Astrocyte (in vitro differentiated cells and primary cell): ENCODE results near the gene ATP5MK. TPM values are rescaled to one million over a fixed set of nuclear protein-coding genes. Genes with fewer than 3 reads are reported as not detected.
"Not testable (repeated sequence)": the region's sequence is repeated elsewhere in the genome, so short reads cannot be mapped to it uniquely, and the experiment has no call there.

ENCODE experiments used
- DNase-seq: peaks from one replicate; pipeline ENCODE4 v3.0.0-alpha.2; 2010; ENCODE audit warnings: low read depth
- FAIRE-seq: peaks from 2 replicates; lab custom pipeline; 2011; peaks lifted over from hg19 to GRCh38; lab: Jason Lieb, UNC
- H2AFZ ChIP-seq: 2 replicates; pipeline ENCODE4 v1.6.0; 2012; ENCODE audit warnings: low read depth, low read length, inconsistent platforms
- H3K27ac ChIP-seq: 2 replicates; pipeline ENCODE4 v1.5.1; 2011; ENCODE audit warnings: low read depth, low read length, inconsistent platforms
- H3K27me3 ChIP-seq: 2 replicates; pipeline ENCODE4 v1.6.0; 2011; ENCODE audit warnings: low read length, inconsistent platforms; ENCODE audit not compliant: insufficient read depth
- H3K36me3 ChIP-seq: 2 replicates; pipeline ENCODE4 v1.5.1; 2011; ENCODE audit warnings: low read length, inconsistent platforms; ENCODE audit not compliant: insufficient read depth
- H3K4me1 ChIP-seq: 2 replicates; pipeline ENCODE4 v1.5.1; 2011; ENCODE audit warnings: low read length, inconsistent platforms; ENCODE audit not compliant: insufficient read depth
- H3K4me2 ChIP-seq: 2 replicates; pipeline ENCODE4 v1.6.0; 2012; ENCODE audit warnings: low read length, inconsistent platforms
- H3K4me3 ChIP-seq: 2 replicates; pipeline ENCODE4 v1.5.1; 2011; ENCODE audit warnings: low read depth, mild to moderate bottlenecking, low read length, inconsistent platforms; ENCODE audit not compliant: insufficient read depth
- H3K79me2 ChIP-seq: 2 replicates; pipeline ENCODE4 v1.6.0; 2012; ENCODE audit warnings: mild to moderate bottlenecking, low read length, inconsistent platforms; ENCODE audit not compliant: insufficient read depth
- H3K9ac ChIP-seq: 2 replicates; pipeline ENCODE4 v1.6.0; 2012; ENCODE audit warnings: mild to moderate bottlenecking, low read length, inconsistent platforms
- H3K9me3 ChIP-seq: 2 replicates; pipeline ENCODE4 v1.5.1; 2012; ENCODE audit warnings: low read depth, mild to moderate bottlenecking, low read length, inconsistent platforms; ENCODE audit not compliant: insufficient read depth
- H4K20me1 ChIP-seq: 2 replicates; pipeline ENCODE4 v1.6.0; 2012; ENCODE audit warnings: low read length, inconsistent platforms; ENCODE audit not compliant: insufficient read depth
- H3K27ac Mint-ChIP-seq: one replicate; pipeline ENCODE4 v1.8.0; 2021; ENCODE audit warnings: mild to moderate bottlenecking, mixed read lengths; ENCODE audit not compliant: unreplicated experiment
- H3K27me3 Mint-ChIP-seq: one replicate; pipeline ENCODE4 v1.8.0; 2021; ENCODE audit warnings: low read depth, mixed read lengths; ENCODE audit not compliant: unreplicated experiment
- H3K36me3 Mint-ChIP-seq: one replicate; pipeline ENCODE4 v1.8.0; 2021; ENCODE audit warnings: low read depth, mixed read lengths; ENCODE audit not compliant: unreplicated experiment
- H3K4me1 Mint-ChIP-seq: one replicate; pipeline ENCODE4 v1.8.0; 2021; ENCODE audit warnings: low read depth, mixed read lengths; ENCODE audit not compliant: unreplicated experiment
- H3K4me3 Mint-ChIP-seq: one replicate; pipeline ENCODE4 v1.8.0; 2021; ENCODE audit warnings: mild to moderate bottlenecking, moderate library complexity, mixed read lengths; ENCODE audit not compliant: unreplicated experiment
- H3K9me3 Mint-ChIP-seq: one replicate; pipeline ENCODE4 v1.8.0; 2021; ENCODE audit warnings: mild to moderate bottlenecking, mixed read lengths; ENCODE audit not compliant: unreplicated experiment
- EZH2 ChIP-seq: IDR thresholded peaks from 2 replicates; pipeline ENCODE4 v1.6.1; 2012; ENCODE audit warnings: mild to moderate bottlenecking, low read length, inconsistent platforms; ENCODE audit not compliant: insufficient read depth
- total RNA-seq: library from RNA; stranded (reverse); gene quantifications from 2 replicates; pipeline ENCODE4 v1.2.1, GENCODE V29; 2021
- TF ChIP-seq, protein P1 (sequence below): IDR thresholded peaks from 2 replicates; pipeline ENCODE4 v1.5.1; 2011; ENCODE audit warnings: low read depth, mild to moderate bottlenecking, inconsistent platforms, low read length, moderate library complexity; ENCODE audit not compliant: insufficient read depth

ATP5MK gene
- total RNA-seq, 1 donor from 2014 or later = 463 TPM

DNA sequence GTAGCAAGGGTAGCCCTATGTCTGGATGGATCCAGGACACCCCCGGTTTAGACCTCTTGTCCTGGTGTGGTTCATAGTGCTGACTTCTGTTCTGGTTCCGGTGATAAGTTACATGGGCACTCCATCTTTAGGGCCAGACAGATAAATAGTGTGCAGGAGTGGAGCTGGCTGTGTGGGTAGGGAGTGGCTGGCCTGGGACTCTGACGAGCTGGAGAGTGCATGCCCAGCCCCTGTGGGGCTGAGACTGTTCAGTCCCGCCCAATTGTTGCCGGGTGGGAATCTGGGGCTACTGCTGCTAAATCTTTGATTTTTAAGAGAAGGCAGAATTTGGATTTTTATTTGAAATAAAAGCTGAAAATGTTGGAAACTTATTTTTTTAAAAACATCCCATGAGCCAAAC lies 27.5 kb upstream of the ATP5MK start:
- H3K9me3 ChIP-seq = no peaks in the 10 kb centered on the region
- peaks cover 33% of the 10 kb centered on the region for H3K36me3 Mint-ChIP-seq
- no peaks in the 10 kb centered on the region for H3K27me3 Mint-ChIP-seq
- no peak overlapping the region for H3K27ac Mint-ChIP-seq
- peaks cover 64% of the 10 kb centered on the region for H3K36me3 ChIP-seq
- no peaks in the 10 kb centered on the region for H3K4me1 Mint-ChIP-seq
- H3K4me3 Mint-ChIP-seq = no peak overlapping the region
- no peaks in the 10 kb centered on the region for H3K4me1 ChIP-seq
- H2AFZ ChIP-seq = no peak overlapping the region
- no peak for DNase-seq
- no peaks in the 10 kb centered on the region for H3K9me3 Mint-ChIP-seq
- no peak overlapping the region for H3K4me3 ChIP-seq
- no peak overlapping the region for H3K27ac ChIP-seq
- no peak overlapping the region for H3K4me2 ChIP-seq
- H4K20me1 ChIP-seq = peaks cover 51% of the 10 kb centered on the region
- FAIRE-seq = no peak
- H3K27me3 ChIP-seq = no peaks in the 10 kb centered on the region
- no peak overlapping the region for H3K9ac ChIP-seq
- peaks cover 5% of the 10 kb centered on the region for H3K79me2 ChIP-seq
- TF ChIP-seq, protein P1, sequence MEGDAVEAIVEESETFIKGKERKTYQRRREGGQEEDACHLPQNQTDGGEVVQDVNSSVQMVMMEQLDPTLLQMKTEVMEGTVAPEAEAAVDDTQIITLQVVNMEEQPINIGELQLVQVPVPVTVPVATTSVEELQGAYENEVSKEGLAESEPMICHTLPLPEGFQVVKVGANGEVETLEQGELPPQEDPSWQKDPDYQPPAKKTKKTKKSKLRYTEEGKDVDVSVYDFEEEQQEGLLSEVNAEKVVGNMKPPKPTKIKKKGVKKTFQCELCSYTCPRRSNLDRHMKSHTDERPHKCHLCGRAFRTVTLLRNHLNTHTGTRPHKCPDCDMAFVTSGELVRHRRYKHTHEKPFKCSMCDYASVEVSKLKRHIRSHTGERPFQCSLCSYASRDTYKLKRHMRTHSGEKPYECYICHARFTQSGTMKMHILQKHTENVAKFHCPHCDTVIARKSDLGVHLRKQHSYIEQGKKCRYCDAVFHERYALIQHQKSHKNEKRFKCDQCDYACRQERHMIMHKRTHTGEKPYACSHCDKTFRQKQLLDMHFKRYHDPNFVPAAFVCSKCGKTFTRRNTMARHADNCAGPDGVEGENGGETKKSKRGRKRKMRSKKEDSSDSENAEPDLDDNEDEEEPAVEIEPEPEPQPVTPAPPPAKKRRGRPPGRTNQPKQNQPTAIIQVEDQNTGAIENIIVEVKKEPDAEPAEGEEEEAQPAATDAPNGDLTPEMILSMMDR = no peak
- TF ChIP-seq EZH2 = no peak

DNA sequence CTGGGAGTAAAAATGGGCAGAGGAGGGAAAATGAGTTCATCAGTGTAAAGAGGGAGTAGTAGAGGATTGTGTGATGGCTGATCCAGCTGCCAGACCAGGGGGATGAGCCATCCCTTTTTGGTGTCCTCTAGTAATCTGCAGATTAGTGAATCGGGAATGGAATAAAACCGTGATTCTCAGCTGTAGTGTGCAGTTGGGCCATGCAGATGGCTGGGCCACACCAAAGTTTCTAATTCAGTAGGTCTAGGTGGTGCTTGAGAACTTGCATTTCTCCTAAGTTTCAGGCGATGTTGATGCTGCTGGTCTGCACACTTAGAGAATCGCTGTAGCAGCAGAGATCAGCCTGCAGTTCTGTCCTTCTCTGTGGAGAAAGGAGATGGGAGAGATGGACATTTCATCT lies 22.8 kb upstream of the ATP5MK start:
- Histone ChIP-seq H3K9me3 (no peaks in the 10 kb centered on the region), H3K27me3 (no peaks in the 10 kb centered on the region), H3K4me3 (no peak overlapping the region), H3K79me2 (peaks cover 5% of the 10 kb centered on the region), H3K36me3 (peaks cover 79% of the 10 kb centered on the region), H3K27ac (no peak overlapping the region), H2AFZ (no peak overlapping the region), H3K4me2 (no peak overlapping the region), H3K9ac (no peak overlapping the region), H3K4me1 (no peaks in the 10 kb centered on the region), H4K20me1 (peaks cover 65% of the 10 kb centered on the region)
- no peaks in the 10 kb centered on the region for H3K9me3 Mint-ChIP-seq
- FAIRE-seq = no peak
- H3K36me3 Mint-ChIP-seq = peaks cover 29% of the 10 kb centered on the region
- no peak for DNase-seq
- TF ChIP-seq, protein P1 = no peak
- TF ChIP-seq EZH2 = no peak
- H3K4me3 Mint-ChIP-seq = no peak overlapping the region
- H3K27me3 Mint-ChIP-seq = no peaks in the 10 kb centered on the region
- no peak overlapping the region for H3K27ac Mint-ChIP-seq
- no peaks in the 10 kb centered on the region for H3K4me1 Mint-ChIP-seq

DNA sequence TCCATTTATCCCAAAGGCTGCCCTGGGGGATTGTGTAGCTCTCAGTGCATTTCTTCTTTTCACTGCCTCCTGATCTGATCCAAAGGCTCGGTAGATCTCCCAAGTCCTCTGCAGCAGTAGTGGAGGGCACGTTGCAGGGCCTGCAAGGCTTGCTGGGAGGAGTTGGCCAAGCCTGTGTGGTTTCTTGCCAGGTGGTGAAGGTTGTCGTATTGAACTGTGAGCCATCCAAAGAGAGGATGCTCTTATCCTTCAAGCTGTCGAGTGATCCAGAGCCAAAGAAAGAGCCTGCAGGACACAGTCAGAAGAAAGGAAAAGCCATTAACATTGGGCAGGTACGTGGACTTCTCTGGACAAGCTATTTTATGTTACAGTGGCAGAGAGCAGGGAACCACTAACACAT lies 21.3 kb upstream of the ATP5MK start:
- Histone ChIP-seq H3K4me3 (no peak overlapping the region), H3K27me3 (no peaks in the 10 kb centered on the region), H3K79me2 (no peaks in the 10 kb centered on the region), H3K4me1 (no peaks in the 10 kb centered on the region), H2AFZ (no peak overlapping the region), H3K36me3 (peaks cover 79% of the 10 kb centered on the region), H3K27ac (no peak overlapping the region), H3K4me2 (no peak overlapping the region), H4K20me1 (peaks cover 62% of the 10 kb centered on the region), H3K9me3 (no peaks in the 10 kb centered on the region), H3K9ac (no peak overlapping the region)
- no peak overlapping the region for H3K4me3 Mint-ChIP-seq
- FAIRE-seq (no peak), DNase-seq (no peak)
- H3K27ac Mint-ChIP-seq = no peak overlapping the region
- TF ChIP-seq, protein P1 = no peak
- no peak for TF ChIP-seq EZH2
- H3K27me3 Mint-ChIP-seq = no peaks in the 10 kb centered on the region
- H3K9me3 Mint-ChIP-seq = no peaks in the 10 kb centered on the region
- no peaks in the 10 kb centered on the region for H3K4me1 Mint-ChIP-seq
- peaks cover 25% of the 10 kb centered on the region for H3K36me3 Mint-ChIP-seq

DNA sequence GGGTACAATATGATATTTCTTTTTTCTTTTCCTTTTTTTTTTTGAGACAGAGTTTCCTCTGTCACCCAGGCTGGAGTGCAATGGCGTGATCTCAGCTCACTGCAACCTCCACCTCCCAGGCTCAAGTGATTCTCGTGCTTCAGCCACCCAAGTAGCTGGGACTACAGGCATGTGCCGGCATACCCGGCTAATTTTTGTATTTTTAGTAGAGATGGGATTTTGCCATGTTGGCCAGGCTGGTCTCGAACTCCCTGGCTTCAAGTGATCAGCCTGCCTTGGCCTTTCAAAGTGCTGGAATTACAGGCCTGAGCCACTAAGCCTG lies 20.8 kb upstream of the ATP5MK start:
- DNase-seq, H3K4me2 ChIP-seq, H3K9me3 Mint-ChIP-seq, H3K4me1 ChIP-seq, H3K27ac Mint-ChIP-seq, H3K9me3 ChIP-seq, FAIRE-seq, H2AFZ ChIP-seq, H3K27me3 ChIP-seq, H3K4me3 Mint-ChIP-seq, H3K4me1 Mint-ChIP-seq, H3K4me3 ChIP-seq, H3K9ac ChIP-seq, H3K79me2 ChIP-seq, H3K27me3 Mint-ChIP-seq, H3K27ac ChIP-seq: not testable (repeated sequence)
- Histone ChIP-seq H3K36me3 (peaks cover 75% of the 10 kb centered on the region), H4K20me1 (peaks cover 62% of the 10 kb centered on the region)
- peaks cover 23% of the 10 kb centered on the region for H3K36me3 Mint-ChIP-seq
